Measurements from ENCODE around the gene ZNF493.

ZNF493 gene

GRCh38 chr19:21396893-21397572 is at the start of gene ZNF493:
Gene ZNF493, plus strand, starts transcription at chr19:21397133. Its CDS starts 105 bp downstream, at chr19:21397238.
- peak; percentile 94 for DNase-seq

- no peak for DNase-seq
Measured at GRCh38 chr19:21352830-21353229, 44.1 kb upstream of the ZNF493 start.

GRCh38 chr19:21358768-21359451 is 38.0 kb upstream of the ZNF493 start, which contains the start of gene ZNF738:
Gene ZNF738, plus strand, starts transcription at chr19:21359000. Its CDS starts 141 bp downstream, at chr19:21359141.
- DNase-seq: peak; percentile 92

GRCh38 chr19:21362291-21362690 is 34.6 kb upstream of the ZNF493 start:
- DNase-seq: no peak

GRCh38 chr19:21383980-21384582 is 12.9 kb upstream of the ZNF493 start:
- DNase-seq: no peak

- no peak for DNase-seq
Measured at GRCh38 chr19:21396121-21396520, 812 bp upstream of the ZNF493 start.

- no peak for DNase-seq
Measured at GRCh38 chr19:21398851-21399250, 1.9 kb downstream of the ZNF493 start.

- no peak for DNase-seq
Measured at GRCh38 chr19:21402303-21402985, 5.5 kb downstream of the ZNF493 start.

- DNase-seq: no peak
Measured at GRCh38 chr19:21410166-21410565, 13.2 kb downstream of the ZNF493 start.

- DNase-seq: no peak
Measured at GRCh38 chr19:21422244-21422643, 25.3 kb downstream of the ZNF493 start.

GRCh38 chr19:21423057-21424041 is 26.4 kb downstream of the ZNF493 start:
- no peak for DNase-seq

- DNase-seq: no peak
Measured at GRCh38 chr19:21430675-21431074, 33.7 kb downstream of the ZNF493 start.

GRCh38 chr19:21432590-21432989 is 35.7 kb downstream of the ZNF493 start:
- DNase-seq: no peak

GRCh38 chr19:21434516-21434915 is 37.6 kb downstream of the ZNF493 start:
- DNase-seq: no peak

- no peak for DNase-seq
Measured at GRCh38 chr19:21434967-21435544, 38.1 kb downstream of the ZNF493 start.

- no peak for DNase-seq
Measured at GRCh38 chr19:21439201-21439751, 42.3 kb downstream of the ZNF493 start.

- DNase-seq: no peak
Measured at GRCh38 chr19:21440321-21440720, 43.4 kb downstream of the ZNF493 start.

GRCh38 chr19:21451187-21451586 is 54.3 kb downstream of the ZNF493 start:
- DNase-seq: no peak

- DNase-seq: no peak
Measured at GRCh38 chr19:21454901-21455300, 58.0 kb downstream of the ZNF493 start.

GRCh38 chr19:21460686-21461085 is 63.8 kb downstream of the ZNF493 start:
- no peak for DNase-seq

GRCh38 chr19:21462540-21462939 is 65.6 kb downstream of the ZNF493 start:
- DNase-seq: no peak
